Activated CD8-positive, alpha-beta T cell treated with anti-CD3 and anti-CD28 coated beads for 36 hours (primary cell): ENCODE measurements around the gene MGST2. TPM values are rescaled to one million over a fixed set of nuclear protein-coding genes. Genes with fewer than 3 reads are reported as not detected.

Experiments
- ATAC-seq: fragments of 200-7000 bp; cut with Tn5 transposase; one replicate; pipeline ENCODE4 v1.10.0; 2021; ENCODE audit warnings: mild to moderate bottlenecking, moderate library complexity
- CTCF ChIA-PET: fragments of 350-600 bp; sonication (Branson Sonifier 250); formaldehyde crosslinking; loops from one replicate; lab custom pipeline; 2021; ENCODE audit warnings: antibody characterized with exemption; lab: Charles Lee
- POLR2A ChIA-PET: fragments of 350-600 bp; sonication (Branson Sonifier 250); formaldehyde crosslinking; loops from one replicate; lab custom pipeline; 2021; ENCODE audit warnings: antibody characterized with exemption; lab: Charles Lee
- DNase-seq: peaks from one replicate; pipeline ENCODE4 v3.0.0-alpha.2; 2020
- H3K27ac Mint-ChIP-seq: one replicate; pipeline ENCODE4 v1.8.0; 2021; ENCODE audit warnings: mild to moderate bottlenecking, mixed read lengths
- H3K27me3 Mint-ChIP-seq: one replicate; pipeline ENCODE4 v1.8.0; 2021; ENCODE audit warnings: mixed read lengths
- H3K36me3 Mint-ChIP-seq: one replicate; pipeline ENCODE4 v1.8.0; 2021; ENCODE audit warnings: low read depth, mixed read lengths
- H3K4me1 Mint-ChIP-seq: one replicate; pipeline ENCODE4 v1.8.0; 2021; ENCODE audit warnings: low read depth, mixed read lengths
- H3K4me3 Mint-ChIP-seq: one replicate; pipeline ENCODE4 v1.8.0; 2021; ENCODE audit warnings: mild to moderate bottlenecking, moderate library complexity, mixed read lengths
- H3K9me3 Mint-ChIP-seq: one replicate; pipeline ENCODE4 v1.8.0; 2021; ENCODE audit warnings: mixed read lengths
- intact Hi-C: fragments of 100-400 bp; cut with micrococcal nuclease; formaldehyde crosslinking; loops from one replicate; pipeline ENCODE4 v1.10.0; 2022
- total RNA-seq, 2 experiments: library from RNA; stranded (reverse); gene quantifications; one replicate each; pipeline ENCODE4 v1.2.3, GENCODE V29; 2021
- TF ChIP-seq, protein P1 (sequence below): fragments of 200-600 bp; IDR thresholded peaks from one replicate; pipeline ENCODE4 v1.8.0; 2022; ENCODE audit warnings: antibody characterized with exemption, mild to moderate bottlenecking

MGST2 gene
- total RNA-seq, 2 experiments from 2014 or later: 11.7 to 12.4 TPM

DNA sequence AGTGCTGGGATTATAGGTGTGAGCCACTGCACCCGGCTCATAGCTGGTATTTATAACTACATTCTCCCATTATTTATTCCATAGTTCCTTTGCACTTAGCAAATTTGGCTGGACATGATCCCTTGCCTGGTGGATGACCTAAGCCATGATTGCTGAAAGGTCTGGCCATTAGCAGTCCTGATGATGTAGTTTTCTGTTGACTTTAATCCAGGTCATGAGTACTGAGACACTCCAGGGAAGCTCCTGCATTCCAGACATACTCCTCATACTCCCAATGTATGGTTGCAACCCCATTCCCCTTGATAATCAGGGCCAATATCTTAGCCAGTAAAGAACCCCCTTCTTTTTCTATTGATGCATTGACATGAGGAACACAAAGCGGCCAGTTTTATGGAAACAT is 24.4 kb upstream of the MGST2 start:
- no peaks in the 10 kb centered on the region for H3K4me1 Mint-ChIP-seq
- intact Hi-C loops: no loop called here
- TF ChIP-seq, protein P1, sequence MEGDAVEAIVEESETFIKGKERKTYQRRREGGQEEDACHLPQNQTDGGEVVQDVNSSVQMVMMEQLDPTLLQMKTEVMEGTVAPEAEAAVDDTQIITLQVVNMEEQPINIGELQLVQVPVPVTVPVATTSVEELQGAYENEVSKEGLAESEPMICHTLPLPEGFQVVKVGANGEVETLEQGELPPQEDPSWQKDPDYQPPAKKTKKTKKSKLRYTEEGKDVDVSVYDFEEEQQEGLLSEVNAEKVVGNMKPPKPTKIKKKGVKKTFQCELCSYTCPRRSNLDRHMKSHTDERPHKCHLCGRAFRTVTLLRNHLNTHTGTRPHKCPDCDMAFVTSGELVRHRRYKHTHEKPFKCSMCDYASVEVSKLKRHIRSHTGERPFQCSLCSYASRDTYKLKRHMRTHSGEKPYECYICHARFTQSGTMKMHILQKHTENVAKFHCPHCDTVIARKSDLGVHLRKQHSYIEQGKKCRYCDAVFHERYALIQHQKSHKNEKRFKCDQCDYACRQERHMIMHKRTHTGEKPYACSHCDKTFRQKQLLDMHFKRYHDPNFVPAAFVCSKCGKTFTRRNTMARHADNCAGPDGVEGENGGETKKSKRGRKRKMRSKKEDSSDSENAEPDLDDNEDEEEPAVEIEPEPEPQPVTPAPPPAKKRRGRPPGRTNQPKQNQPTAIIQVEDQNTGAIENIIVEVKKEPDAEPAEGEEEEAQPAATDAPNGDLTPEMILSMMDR: no peak
- ChIA-PET CTCF (interaction anchor here (1.1 kb wide), 1 partner anchor 11 kb away, joined by 4 read pairs; no protein-coding TSS in a partner anchor), POLR2A (no interaction called here)
- peaks cover 22% of the 10 kb centered on the region for H3K9me3 Mint-ChIP-seq
- DNase-seq (no peak), ATAC-seq (no peak)
- no peak overlapping the region for H3K27ac Mint-ChIP-seq
- no peaks in the 10 kb centered on the region for H3K36me3 Mint-ChIP-seq
- no peak overlapping the region for H3K4me3 Mint-ChIP-seq
- no peaks in the 10 kb centered on the region for H3K27me3 Mint-ChIP-seq

DNA sequence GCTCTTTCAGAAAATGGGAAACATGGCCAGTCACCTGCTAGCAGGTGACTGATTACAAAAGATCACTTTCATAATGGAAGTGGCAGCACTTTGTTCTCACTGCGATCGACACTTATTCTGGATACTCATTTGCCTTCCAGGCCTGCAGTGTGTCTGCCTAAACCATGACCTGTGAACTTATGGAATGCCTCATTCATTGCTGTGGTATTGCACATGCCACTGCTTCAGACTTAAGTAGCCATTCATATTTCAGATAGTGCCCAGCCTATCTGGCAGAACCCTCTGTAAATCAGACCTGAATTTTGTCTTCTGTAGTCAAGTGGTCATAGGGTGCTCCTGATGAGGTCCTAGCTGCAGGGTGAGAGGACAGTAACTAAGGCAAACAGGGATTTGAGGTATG is 23.3 kb upstream of the MGST2 start:
- Mint-ChIP-seq H3K4me1 (no peaks in the 10 kb centered on the region), H3K9me3 (peaks cover 20% of the 10 kb centered on the region), H3K27me3 (no peaks in the 10 kb centered on the region), H3K27ac (no peak overlapping the region), H3K4me3 (no peak overlapping the region), H3K36me3 (no peaks in the 10 kb centered on the region)
- TF ChIP-seq, protein P1: no peak
- intact Hi-C loops: no loop called here
- ChIA-PET CTCF (interaction anchor here (1.1 to 1.3 kb wide), 3 partner anchors 9 to 15 kb away, joined by 4 read pairs; no protein-coding TSS in a partner anchor), POLR2A (no interaction called here)
- no peak for DNase-seq
- no peak for ATAC-seq

DNA sequence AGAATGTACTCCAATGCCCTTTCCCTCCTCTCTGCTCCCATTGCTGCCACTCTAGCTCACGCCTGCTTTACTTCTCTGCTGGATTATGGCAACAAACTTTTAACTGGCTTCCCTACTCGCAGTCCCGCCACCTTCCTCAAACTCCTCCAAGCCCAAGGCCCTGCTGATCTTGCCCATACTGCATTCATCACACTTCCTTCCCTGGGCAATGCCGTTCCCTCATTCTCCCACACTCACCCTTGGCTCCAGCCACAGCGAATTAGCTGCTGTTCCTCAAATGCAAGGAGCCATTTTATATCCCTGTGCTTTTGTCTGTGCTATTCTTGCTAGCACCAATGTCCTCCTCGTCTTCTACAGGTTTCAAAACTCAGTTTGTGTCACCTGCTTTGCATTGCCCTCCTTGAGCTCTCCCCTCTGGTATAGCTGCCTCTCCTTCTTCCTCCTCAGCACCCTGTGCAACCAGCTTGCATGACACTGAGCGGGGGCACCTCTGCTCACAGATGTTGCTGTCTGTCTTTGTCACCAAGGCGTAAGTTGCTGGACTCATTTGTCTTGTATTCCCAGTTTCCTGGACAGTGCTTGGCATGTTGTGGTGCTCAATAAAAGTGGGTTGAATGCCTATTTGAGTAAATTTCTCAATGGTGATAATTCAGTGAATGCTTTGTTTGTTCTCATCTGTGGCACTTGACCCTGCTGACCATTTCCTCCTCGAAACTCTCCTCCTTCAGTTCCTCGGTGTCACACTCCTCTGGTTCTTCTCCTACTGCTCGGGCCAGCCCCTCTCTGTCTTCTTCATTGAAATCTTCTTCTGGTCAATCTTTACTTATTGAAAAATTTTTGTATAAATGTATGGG is 22.4 kb upstream of the MGST2 start:
- Mint-ChIP-seq H3K4me3 (no peak overlapping the region), H3K4me1 (no peaks in the 10 kb centered on the region), H3K36me3 (no peaks in the 10 kb centered on the region), H3K27me3 (no peaks in the 10 kb centered on the region), H3K27ac (no peak overlapping the region), H3K9me3 (peaks cover 15% of the 10 kb centered on the region)
- ChIA-PET CTCF (interaction anchor here (1.1 to 1.3 kb wide), 3 partner anchors 8 to 14 kb away, joined by 4 read pairs; no protein-coding TSS in a partner anchor), POLR2A (interaction anchor here (0.6 kb wide), 1 partner anchor 203 kb away, joined by 5 read pairs; no protein-coding TSS in a partner anchor)
- no peak for DNase-seq
- ATAC-seq: no peak
- TF ChIP-seq, protein P1: no peak
- intact Hi-C loops: no loop called here

DNA sequence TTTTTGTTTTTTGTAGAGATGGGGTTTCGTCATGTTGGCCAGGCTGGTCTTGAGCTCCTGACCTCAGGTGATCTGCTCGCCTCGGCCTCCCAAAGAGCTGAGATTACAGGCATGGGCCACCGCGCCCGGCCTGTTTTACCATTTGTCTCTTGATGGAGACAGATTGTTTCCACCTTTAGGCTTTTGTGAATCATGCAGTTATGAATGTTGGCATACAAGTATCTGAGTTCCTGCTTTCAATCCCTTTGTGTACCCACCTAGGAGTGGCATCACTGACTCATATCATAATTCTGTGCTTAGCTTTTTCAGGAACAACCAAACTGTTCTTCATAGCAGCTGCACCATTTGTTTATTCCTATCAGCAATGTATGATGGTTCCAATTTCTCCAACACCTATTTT is 20.2 kb upstream of the MGST2 start:
- ChIA-PET POLR2A (no interaction called here), CTCF (interaction anchor here (0.6 to 2.0 kb wide), 2 partner anchors 11 to 907 kb away, joined by 3 to 5 read pairs; no protein-coding TSS in a partner anchor)
- H3K36me3 Mint-ChIP-seq: no peaks in the 10 kb centered on the region
- H3K4me1 Mint-ChIP-seq: no peaks in the 10 kb centered on the region
- H3K4me3 Mint-ChIP-seq: no peak overlapping the region
- no peaks in the 10 kb centered on the region for H3K27me3 Mint-ChIP-seq
- H3K9me3 Mint-ChIP-seq: no peaks in the 10 kb centered on the region
- intact Hi-C loops: no loop called here
- no peak overlapping the region for H3K27ac Mint-ChIP-seq
- DNase-seq: no peak
- TF ChIP-seq, protein P1: no peak
- no peak for ATAC-seq

DNA sequence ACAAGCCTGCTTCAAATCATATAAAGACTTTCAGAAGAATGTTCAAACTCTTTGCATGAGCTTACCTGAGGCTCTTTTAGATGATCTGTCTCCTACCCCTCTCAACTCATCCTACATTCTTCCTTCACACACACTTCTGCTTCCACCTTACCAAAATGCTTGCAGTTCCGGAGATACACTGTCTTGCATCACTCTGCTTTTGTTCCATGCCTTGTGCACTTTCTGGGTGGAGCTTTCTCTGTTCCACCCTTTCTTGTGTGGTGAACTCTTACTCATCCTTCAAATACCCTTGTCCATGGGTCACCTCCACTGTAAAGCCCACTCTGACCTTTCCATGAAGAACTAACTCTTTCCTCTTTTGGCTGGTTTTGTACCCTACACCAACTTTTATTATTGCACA is 18.4 kb upstream of the MGST2 start:
- ChIA-PET CTCF (no interaction called here), POLR2A (no interaction called here)
- no peak overlapping the region for H3K4me3 Mint-ChIP-seq
- peaks cover 5% of the 10 kb centered on the region for H3K4me1 Mint-ChIP-seq
- ATAC-seq (no peak), DNase-seq (no peak)
- intact Hi-C loops: no loop called here
- H3K27ac Mint-ChIP-seq: no peak overlapping the region
- no peaks in the 10 kb centered on the region for H3K9me3 Mint-ChIP-seq
- H3K27me3 Mint-ChIP-seq: no peaks in the 10 kb centered on the region
- TF ChIP-seq, protein P1: no peak
- H3K36me3 Mint-ChIP-seq: no peaks in the 10 kb centered on the region
